A549 treated with AZD9567 at 1 μM for 4 hours (cell line): ENCODE data around the gene VTN. TPM values are rescaled to one million over a fixed set of nuclear protein-coding genes. Genes with fewer than 3 reads are reported as not detected.

Experiments
- total RNA-seq: library from RNA; stranded (reverse); fragments of 200-300 nt; extraction: Qiagen RNA extraction; gene quantifications from 5 replicates; pipeline ENCODE4 v1.2.3, GENCODE V29; 2022; ENCODE audit not compliant: insufficient read depth

The VTN gene
- total RNA-seq = 12.7 to 19.7 TPM (median 18.9 TPM) in 5 replicates

DNA sequence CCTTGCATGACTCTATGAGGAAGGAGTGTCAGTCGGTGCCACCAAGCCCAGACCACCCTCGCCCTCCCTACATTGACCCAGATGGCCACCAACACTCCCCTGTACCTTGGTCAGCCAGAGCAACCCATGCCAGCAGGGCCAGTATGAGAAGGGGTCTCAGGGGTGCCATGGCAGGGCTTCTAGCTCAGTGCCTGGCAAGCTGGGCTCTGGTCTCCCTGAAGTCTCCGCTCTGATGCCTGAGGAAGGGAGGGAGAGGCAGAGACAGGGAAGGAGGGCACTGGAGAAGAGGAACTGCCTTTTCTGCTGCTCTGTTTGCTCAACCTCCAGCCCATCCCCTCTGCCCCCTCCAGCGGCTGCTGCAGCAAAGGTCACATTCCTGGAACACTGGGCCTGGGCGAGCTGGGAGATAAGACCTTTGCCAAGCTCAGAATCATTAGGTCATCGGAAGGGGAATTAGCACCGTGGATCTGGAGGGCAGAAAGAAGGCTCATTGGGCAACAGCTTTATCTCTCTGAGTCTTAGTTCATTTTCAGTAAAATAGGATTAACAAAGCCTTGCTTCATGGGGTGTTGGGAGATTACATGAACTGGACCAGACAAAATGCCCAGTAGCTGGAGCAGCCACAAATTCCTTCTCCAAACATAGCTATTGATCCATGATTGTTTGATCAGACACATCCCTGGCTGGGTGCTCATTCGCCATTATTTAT is at the start of gene VTN:
VTN (minus strand) TSS at position 273 of the 709 bp plus-strand sequence; CDS start at position 169, 104 bp downstream.

GRCh38 chr17:28405632-28406472 is 35.7 kb upstream of the VTN start, which contains the start of gene SLC46A1:
TSS of gene SLC46A1 (minus strand) at chr17:28406212. CDS start at chr17:28406114, 98 bp downstream.

DNA sequence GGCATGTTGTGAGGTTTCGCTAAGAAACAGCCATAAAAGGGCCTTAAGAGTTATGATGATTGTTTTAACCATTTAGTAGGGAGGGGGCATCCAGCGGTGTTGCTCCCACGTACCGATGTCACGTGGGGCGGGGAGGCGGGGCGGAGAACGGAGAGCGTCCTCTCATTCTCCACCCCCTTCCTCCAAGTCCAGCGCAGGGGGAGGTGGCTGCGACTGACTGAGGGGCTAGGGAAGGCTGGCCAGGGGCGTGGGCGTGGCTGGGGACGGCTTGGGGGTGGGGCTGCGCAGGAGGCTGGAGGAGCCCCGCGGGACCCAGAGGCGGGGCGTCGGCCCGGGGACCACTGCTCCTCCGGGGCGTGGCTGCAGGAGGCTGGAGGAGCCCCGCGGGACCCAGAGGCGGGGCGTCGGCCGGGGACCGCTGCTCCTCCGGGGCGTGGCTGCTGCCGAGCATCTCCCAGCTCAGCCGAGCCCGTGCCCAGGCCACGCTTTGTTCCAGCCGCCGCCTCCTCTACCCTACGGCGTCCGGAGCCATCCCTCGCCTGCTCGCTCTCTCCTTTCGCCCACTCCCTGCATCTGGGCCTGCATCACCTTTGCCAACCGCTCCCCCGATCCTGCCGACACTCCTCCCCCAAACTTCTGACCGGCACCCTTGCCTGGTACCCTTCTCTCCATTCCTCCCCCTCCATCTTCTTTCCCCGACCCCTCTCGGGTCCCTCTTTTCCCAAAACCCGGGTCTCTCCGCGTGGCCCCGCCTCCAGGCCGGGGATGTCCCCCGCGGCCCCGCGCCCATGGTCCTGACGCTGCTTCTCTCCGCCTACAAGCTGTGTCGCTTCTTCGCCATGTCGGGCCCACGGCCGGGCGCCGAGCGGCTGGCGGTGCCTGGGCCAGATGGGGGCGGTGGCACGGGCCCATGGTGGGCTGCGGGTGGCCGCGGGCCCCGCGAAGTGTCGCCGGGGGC is 1.4 kb upstream of the VTN start, which contains the start of gene SARM1:
SARM1 (plus strand) TSS at position 450 of the 958 bp plus-strand sequence; CDS start at position 789, 339 bp downstream.

GRCh38 chr17:28364665-28365363 is 5.3 kb downstream of the VTN start, which contains the start of gene SEBOX:
TSS of gene SEBOX (minus strand) at chr17:28365199. CDS start at chr17:28365151, 48 bp downstream.

GRCh38 chr17:28357061-28357900 is 12.8 kb downstream of the VTN start, which contains the start of gene POLDIP2:
TSS of gene POLDIP2 (minus strand) at chr17:28357527. CDS start at chr17:28357448, 79 bp downstream.

DNA sequence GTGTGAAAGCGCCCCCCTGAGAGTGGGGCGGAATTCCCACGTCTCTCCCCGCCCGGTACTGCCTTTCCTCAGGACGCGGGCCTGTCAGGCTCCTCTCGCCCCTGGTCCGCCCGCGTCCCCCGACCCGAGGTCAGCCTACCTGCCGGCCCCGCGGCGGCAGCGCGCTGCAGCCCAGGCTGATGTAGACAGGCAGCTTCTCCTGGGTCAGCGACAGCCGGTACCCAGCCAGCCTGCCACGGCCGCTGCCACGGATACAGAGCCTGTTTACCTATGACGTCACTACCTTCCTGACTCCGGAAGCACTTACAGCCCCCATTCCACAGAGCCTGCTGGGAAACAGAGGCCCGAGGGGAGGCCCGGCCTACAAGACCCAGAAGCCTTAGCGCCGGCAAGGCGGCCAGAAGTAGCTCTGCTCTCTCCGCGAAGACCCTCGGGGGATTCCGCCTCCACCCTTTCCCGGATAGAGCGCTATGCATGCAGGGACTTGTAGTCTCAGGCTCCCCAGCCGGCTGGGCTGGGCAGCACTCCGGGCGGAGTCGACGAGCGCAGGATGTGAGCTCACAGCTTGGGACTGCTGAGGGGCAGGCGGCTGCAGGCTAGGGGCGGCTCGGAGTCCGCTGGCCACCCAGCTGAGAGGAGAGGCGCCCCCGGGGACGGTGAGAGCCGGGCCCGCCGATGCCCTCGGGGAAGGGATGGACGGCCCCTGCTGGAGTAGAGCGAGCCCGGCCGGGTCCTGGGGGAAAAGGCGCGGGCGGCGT is 34.7 kb downstream of the VTN start, which contains the start of the genes IFT20 and TNFAIP1:
IFT20 (minus strand) TSS at position 272 of the 758 bp plus-strand sequence. CDS start 3,487 bp downstream, outside the sequence.
TNFAIP1 (plus strand) TSS at position 561 of the 758 bp plus-strand sequence. CDS start 3,761 bp downstream, outside the sequence.

GRCh38 chr17:28318759-28319597 is 51.1 kb downstream of the VTN start, which contains the start of gene TMEM97:
TSS of gene TMEM97 (plus strand) at chr17:28319200. CDS start at chr17:28319240, 40 bp downstream.

Other genes with a start within 250 kb of the VTN start
- 42.3 to 51.1 TPM (median 47.2 TPM) in 5 replicates for gene TMEM97, start 51.1 kb downstream of the VTN start, total RNA-seq
- gene IFT20, start 34.8 kb downstream of the VTN start, total RNA-seq = 41.1 to 61.7 TPM (median 52.7 TPM) in 5 replicates
- 41.6 to 53.0 TPM (median 46.8 TPM) in 5 replicates for gene TNFAIP1, start 34.5 kb downstream of the VTN start, total RNA-seq
- gene POLDIP2, start 12.8 kb downstream of the VTN start, total RNA-seq = 146 to 165 TPM (median 162 TPM) in 5 replicates
- not detected in 5 replicates for gene SEBOX, start 5.1 kb downstream of the VTN start, total RNA-seq
- 3.9 to 7.0 TPM (median 5.4 TPM) in 5 replicates for gene SARM1, start 1.4 kb upstream of the VTN start, total RNA-seq
- gene SLC46A1, start 35.9 kb upstream of the VTN start, total RNA-seq = 18.4 to 20.5 TPM (median 20.2 TPM) in 5 replicates
- 0.05 to 0.14 TPM (median 0.09 TPM) in 4 of 5 replicates, not detected in the other for gene SLC13A2, start 103.3 kb upstream of the VTN start, total RNA-seq
- gene FOXN1, start 136.0 kb upstream of the VTN start, total RNA-seq = 0.03 TPM in 1 of 5 replicates, not detected in the others
- gene UNC119, start 182.3 kb upstream of the VTN start, total RNA-seq = 27.2 to 39.1 TPM (median 33.2 TPM) in 5 replicates
- 46.8 to 62.9 TPM (median 60.3 TPM) in 5 replicates for gene PIGS, start 201.2 kb upstream of the VTN start, total RNA-seq
- 2.1 to 2.7 TPM (median 2.5 TPM) in 5 replicates for gene ALDOC, start 206.6 kb upstream of the VTN start, total RNA-seq
- gene SPAG5, start 228.7 kb upstream of the VTN start, total RNA-seq = 69.9 to 80.7 TPM (median 71.9 TPM) in 5 replicates
- 1.1 to 4.9 TPM (median 4.1 TPM) in 5 replicates for gene RSKR, start 243.9 kb upstream of the VTN start, total RNA-seq